ENCODE measurements around the gene OR10AD1.
"Not testable (repeated sequence)": the region's sequence is repeated elsewhere in the genome, so short reads cannot be mapped to it uniquely, and the experiment has no call there.

OR10AD1 gene

GRCh38 chr12:48203192-48203591, at the start of gene OR10AD1:
Gene OR10AD1 (minus strand): TSS chr12:48203292. CDS start chr12:48203292, 0 bp downstream.
- TF ChIP-seq CTCF (IDR thresholded peaks at IDR 0.05; ENCODE audit: control insufficient read depth, insufficient read depth, low read depth, low read length, missing control alignments), result no peak
- DNase-seq (ENCODE audit: low read depth), result no peak
- H3K4me3 ChIP-seq (ENCODE audit: control insufficient read depth, low read depth, low read length), result no peak within 1 kb of the TSS

- no peak overlapping the region for H3K4me3 ChIP-seq (ENCODE audit: control insufficient read depth, low read depth, low read length)
- TF ChIP-seq CTCF (IDR thresholded peaks at IDR 0.05; ENCODE audit: control insufficient read depth, insufficient read depth, low read depth, low read length, missing control alignments), result no peak
- DNase-seq (ENCODE audit: low read depth), result no peak
Observed at GRCh38 chr12:48247181-48247966, 44.3 kb upstream of the OR10AD1 start.

GRCh38 chr12:48237162-48237561, 34.1 kb upstream of the OR10AD1 start:
- no peak for TF ChIP-seq CTCF (IDR thresholded peaks at IDR 0.05; ENCODE audit: control insufficient read depth, insufficient read depth, low read depth, low read length, missing control alignments)
- H3K4me3 ChIP-seq (ENCODE audit: control insufficient read depth, low read depth, low read length), result no peak overlapping the region
- DNase-seq (ENCODE audit: low read depth), result no peak

GRCh38 chr12:48235796-48236333, 32.8 kb upstream of the OR10AD1 start:
- DNase-seq (ENCODE audit: low read depth), result no peak
- H3K4me3 ChIP-seq (ENCODE audit: control insufficient read depth, low read depth, low read length), result no peak overlapping the region
- TF ChIP-seq CTCF (IDR thresholded peaks at IDR 0.05; ENCODE audit: control insufficient read depth, insufficient read depth, low read depth, low read length, missing control alignments), result no peak

- DNase-seq (ENCODE audit: low read depth); H3K4me3 ChIP-seq (ENCODE audit: control insufficient read depth, low read depth, low read length): not testable (repeated sequence)
Observed at GRCh38 chr12:48231169-48231958, 28.3 kb upstream of the OR10AD1 start.

GRCh38 chr12:48224533-48224932, 21.4 kb upstream of the OR10AD1 start:
- not testable (repeated sequence) for DNase-seq (ENCODE audit: low read depth)

GRCh38 chr12:48221645-48222044, 18.6 kb upstream of the OR10AD1 start:
- TF ChIP-seq CTCF (IDR thresholded peaks at IDR 0.05; ENCODE audit: control insufficient read depth, insufficient read depth, low read depth, low read length, missing control alignments), result no peak
- no peak for DNase-seq (ENCODE audit: low read depth)
- no peak overlapping the region for H3K4me3 ChIP-seq (ENCODE audit: control insufficient read depth, low read depth, low read length)

More at GRCh38 chr12:48224533-48224932, 21.4 kb upstream of the OR10AD1 start:
- not testable (repeated sequence) for H3K4me3 ChIP-seq (ENCODE audit: control insufficient read depth, low read depth, low read length)
